Epidermal melanocyte (primary cell): Measurements from ENCODE around the gene FNDC11.

Source experiments
- DNase-seq: peaks from one replicate; pipeline ENCODE4 v3.0.0; 2011; ENCODE audit warnings: low spot score; ENCODE audit not compliant: insufficient read length

FNDC11 gene

GRCh38 chr20:63539441-63540370 lies 14.3 kb upstream of the FNDC11 start:
- no peak for DNase-seq

- DNase-seq = peak; percentile 72
Observed at GRCh38 chr20:63540417-63541186, 13.4 kb upstream of the FNDC11 start.

GRCh38 chr20:63541371-63541770 lies 12.6 kb upstream of the FNDC11 start:
- DNase-seq = no peak

GRCh38 chr20:63542031-63542559 lies 11.9 kb upstream of the FNDC11 start:
- no peak for DNase-seq

GRCh38 chr20:63542696-63543095 lies 11.3 kb upstream of the FNDC11 start:
- DNase-seq = no peak

GRCh38 chr20:63543131-63543530 lies 10.8 kb upstream of the FNDC11 start:
- no peak for DNase-seq

GRCh38 chr20:63543733-63544132 lies 10.2 kb upstream of the FNDC11 start:
- DNase-seq = no peak

- DNase-seq = no peak
Observed at GRCh38 chr20:63544241-63544957, 9.6 kb upstream of the FNDC11 start.

GRCh38 chr20:63544958-63545516 lies 8.9 kb upstream of the FNDC11 start:
- no peak for DNase-seq

- DNase-seq = no peak
Observed at GRCh38 chr20:63545814-63546213, 8.1 kb upstream of the FNDC11 start.

- DNase-seq = no peak
Observed at GRCh38 chr20:63546256-63546955, 7.6 kb upstream of the FNDC11 start.

- DNase-seq = no peak
Observed at GRCh38 chr20:63546956-63547724, 6.8 kb upstream of the FNDC11 start.

GRCh38 chr20:63547725-63548480 lies 6.1 kb upstream of the FNDC11 start, which contains the start of gene SRMS:
SRMS (minus strand) TSS chr20:63547749; CDS start chr20:63547463, 286 bp downstream.
- DNase-seq = no peak

GRCh38 chr20:63548542-63548941 lies 5.4 kb upstream of the FNDC11 start:
- DNase-seq = no peak

GRCh38 chr20:63549019-63549418 lies 4.9 kb upstream of the FNDC11 start:
- no peak for DNase-seq

- DNase-seq = no peak
Observed at GRCh38 chr20:63549679-63550282, 4.2 kb upstream of the FNDC11 start.

GRCh38 chr20:63551068-63551467 lies 2.9 kb upstream of the FNDC11 start:
- no peak for DNase-seq

GRCh38 chr20:63552481-63553249 lies 1.3 kb upstream of the FNDC11 start:
- DNase-seq = no peak
